Sigmoid colon (tissue), 7 donors: ENCODE results near the gene SLC23A3. TPM values are rescaled to one million over a fixed set of nuclear protein-coding genes. Genes with fewer than 3 reads are reported as not detected.

Source experiments
- DNase-seq: peaks from one replicate; pipeline ENCODE4 v3.0.0-alpha.2; 2019
- H3K27ac ChIP-seq, 4 donors: fragments of 200-600 bp; sonication (generic); one replicate each; pipeline ENCODE4 v1.5.1; 2016 to 2019; ENCODE audit warnings: mild to moderate bottlenecking in 1 of 4
- H3K27me3 ChIP-seq, 3 donors: fragments of 200-600 bp; sonication (generic); one replicate each; pipeline ENCODE4 v1.5.1; 2019; ENCODE audit warnings: mild to moderate bottlenecking in 1 of 3
- H3K36me3 ChIP-seq, 4 donors: fragments of 200-600 bp; sonication (generic); one replicate each; pipeline ENCODE4 v1.5.1; 2016 to 2019
- H3K4me1 ChIP-seq, 4 donors: fragments of 200-600 bp; sonication (generic); one replicate each; pipeline ENCODE4 v1.5.1; 2017 to 2019
- H3K4me3 ChIP-seq, 4 donors: fragments of 200-600 bp; sonication (generic); one replicate each; pipeline ENCODE4 v1.5.1; 2017 to 2019; ENCODE audit warnings: mild to moderate bottlenecking in 2 of 4, moderate library complexity in 1 of 4
- H3K9me3 ChIP-seq, 4 donors: fragments of 200-600 bp in 3 of 4; sonication (generic) in 3 of 4; one replicate each; pipeline versions ENCODE4 v1.5.1 to v1.6.1; 2013 to 2019
- EP300 ChIP-seq, 4 donors: sonication (generic); formaldehyde crosslinking; IDR thresholded peaks; one replicate each; pipeline ENCODE4 v1.6.1; 2017; ENCODE audit warnings: antibody characterized with exemption in 4 of 4
- POLR2A ChIP-seq, 2 donors: fragments of 450-650 bp; IDR thresholded peaks; one replicate each; pipeline ENCODE4 v1.6.1; 2016; ENCODE audit warnings: antibody characterized with exemption in 2 of 2, mild to moderate bottlenecking in 2 of 2, moderate library complexity in 2 of 2
- POLR2AphosphoS5 ChIP-seq, 4 donors: sonication (generic); formaldehyde crosslinking; IDR thresholded peaks; one replicate each; pipeline ENCODE4 v1.6.1; 2017; ENCODE audit warnings: antibody characterized with exemption in 4 of 4
- WGBS, 2 donors: extraction: QIAGEN DNeasy Blood & Tissue Kit; methylation state at CpG; one replicate each; pipeline ENCODE4 v1.1.7; 2013; 5-methylcytosine and 5-hydroxymethylcytosine counted together
- intact Hi-C: fragments of 100-400 bp; cut with DNase I; formaldehyde crosslinking; loops from one replicate; pipeline ENCODE4 v1.15.1; 2023
- polyA plus RNA-seq, 3 donors: library from polyadenylated mRNA; stranded (reverse); fragments of 200-250 nt; gene quantifications; one replicate each; pipeline ENCODE4 v1.2.3, GENCODE V29; 2013
- total RNA-seq, 4 donors: library from RNA; depleted of rRNA; stranded (reverse); fragments of >200 nt; gene quantifications; one replicate each; pipeline ENCODE4 v1.1.0, GENCODE V29; 2016
- TF ChIP-seq, protein P1 (sequence below), 4 experiments: fragments of 450-650 bp in 3 of 4; fragments of 200-600 bp in 1 of 4; IDR thresholded peaks; one replicate each; pipeline ENCODE4 v1.5.1; 2016 to 2019; ENCODE audit warnings: antibody characterized with exemption in 4 of 4, mild to moderate bottlenecking in 3 of 4, moderate library complexity in 2 of 4
- donor health status: healthy with polysubstance abuse.
- donor health status: Bipolar disorder and iron deficiency.
- donor health status: healthy.

The SLC23A3 gene
- total and polyA plus RNA-seq, 7 donors: 0.14 to 6.5 (median 0.99) TPM

- Histone ChIP-seq H3K36me3 (peaks cover 0 to 35% (median 22%) of the 10 kb centered on the region in 4 donors), H3K27me3 (no peaks in the 10 kb centered on the region), H3K4me3 (no peak overlapping the region), H3K9me3 (no peaks in the 10 kb centered on the region), H3K27ac (no peak overlapping the region), H3K4me1 (peaks cover 2 to 40% (median 34%) of the 10 kb centered on the region in 4 donors)
- intact Hi-C loops: no loop called here
- TF ChIP-seq POLR2AphosphoS5 (IDR thresholded peaks at IDR 0.05) (no peak), POLR2A (IDR thresholded peaks at IDR 0.05) (no peak), EP300 (IDR thresholded peaks at IDR 0.05) (no peak)
- TF ChIP-seq, protein P1, sequence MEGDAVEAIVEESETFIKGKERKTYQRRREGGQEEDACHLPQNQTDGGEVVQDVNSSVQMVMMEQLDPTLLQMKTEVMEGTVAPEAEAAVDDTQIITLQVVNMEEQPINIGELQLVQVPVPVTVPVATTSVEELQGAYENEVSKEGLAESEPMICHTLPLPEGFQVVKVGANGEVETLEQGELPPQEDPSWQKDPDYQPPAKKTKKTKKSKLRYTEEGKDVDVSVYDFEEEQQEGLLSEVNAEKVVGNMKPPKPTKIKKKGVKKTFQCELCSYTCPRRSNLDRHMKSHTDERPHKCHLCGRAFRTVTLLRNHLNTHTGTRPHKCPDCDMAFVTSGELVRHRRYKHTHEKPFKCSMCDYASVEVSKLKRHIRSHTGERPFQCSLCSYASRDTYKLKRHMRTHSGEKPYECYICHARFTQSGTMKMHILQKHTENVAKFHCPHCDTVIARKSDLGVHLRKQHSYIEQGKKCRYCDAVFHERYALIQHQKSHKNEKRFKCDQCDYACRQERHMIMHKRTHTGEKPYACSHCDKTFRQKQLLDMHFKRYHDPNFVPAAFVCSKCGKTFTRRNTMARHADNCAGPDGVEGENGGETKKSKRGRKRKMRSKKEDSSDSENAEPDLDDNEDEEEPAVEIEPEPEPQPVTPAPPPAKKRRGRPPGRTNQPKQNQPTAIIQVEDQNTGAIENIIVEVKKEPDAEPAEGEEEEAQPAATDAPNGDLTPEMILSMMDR (IDR thresholded peaks at IDR 0.05): no peak
- WGBS, 2 donors: 84 to 94% methylated on average over 3 of the region's 3 CpGs
- DNase-seq: no peak
Observed at GRCh38 chr2:219174146-219174545, 4.3 kb upstream of the SLC23A3 start.

- WGBS, 2 donors: 90 to 94% methylated on average over 6 of the region's 6 CpGs
- Histone ChIP-seq H3K9me3 (no peaks in the 10 kb centered on the region), H3K27ac (no peak overlapping the region), H3K27me3 (no peaks in the 10 kb centered on the region), H3K4me3 (no peak overlapping the region), H3K4me1 (peaks cover 2 to 33% (median 28%) of the 10 kb centered on the region in 4 donors), H3K36me3 (peaks cover 0 to 35% (median 22%) of the 10 kb centered on the region in 4 donors)
- DNase-seq: no peak
- TF ChIP-seq, protein P1 (IDR thresholded peaks at IDR 0.05): no peak
- TF ChIP-seq EP300 (IDR thresholded peaks at IDR 0.05) (no peak), POLR2AphosphoS5 (IDR thresholded peaks at IDR 0.05) (no peak), POLR2A (IDR thresholded peaks at IDR 0.05) (no peak)
- intact Hi-C loops: no loop called here
Observed at GRCh38 chr2:219173176-219173575, 3.3 kb upstream of the SLC23A3 start.

DNA sequence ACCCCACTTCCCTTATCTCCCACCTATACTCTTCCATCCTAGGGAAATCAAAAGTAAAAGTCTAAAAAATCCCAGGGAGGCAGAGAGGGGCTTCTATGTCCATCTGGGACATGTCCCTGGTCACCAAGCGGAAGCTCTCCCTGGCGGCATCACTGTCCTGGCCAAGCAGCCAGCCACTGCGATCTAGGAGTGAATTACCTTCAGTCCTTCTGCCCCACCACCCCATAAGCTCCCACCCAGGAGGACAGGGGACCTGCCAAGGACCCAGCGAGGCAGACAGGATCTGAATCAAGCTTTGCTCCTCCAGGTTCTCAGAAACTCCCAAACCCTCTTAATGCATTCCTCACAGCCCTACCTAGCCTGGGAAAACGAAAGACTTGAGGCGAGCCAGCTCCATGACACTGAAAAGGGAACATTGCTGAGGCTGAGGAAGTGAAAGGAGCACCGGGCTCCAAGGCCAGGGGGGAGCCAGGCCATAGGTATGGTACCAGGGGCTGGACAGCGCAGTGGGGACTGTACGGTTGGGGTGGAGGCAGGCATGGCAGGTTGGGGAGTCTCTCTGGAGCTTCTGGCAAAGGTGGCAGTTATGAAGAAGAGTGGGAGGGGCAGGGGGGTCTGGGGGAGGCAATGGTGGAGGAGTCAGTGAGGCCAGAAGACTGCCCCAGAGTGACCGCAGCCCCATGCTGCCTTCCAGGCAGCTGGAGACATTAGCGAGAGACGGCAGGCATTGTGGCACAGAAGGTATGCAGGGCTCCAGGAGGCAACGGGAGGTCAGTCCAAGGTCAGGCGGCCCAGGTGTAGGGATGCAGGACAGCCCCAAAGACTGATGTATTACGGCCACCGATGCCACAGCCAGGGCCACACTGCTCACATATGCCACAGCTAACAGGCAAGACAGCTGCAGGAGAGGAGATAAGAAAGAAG lies 2.7 kb upstream of the SLC23A3 start:
- intact Hi-C loops: no loop called here
- TF ChIP-seq, protein P1 (IDR thresholded peaks at IDR 0.05): no peak
- TF ChIP-seq EP300 (IDR thresholded peaks at IDR 0.05): no peak
- TF ChIP-seq POLR2AphosphoS5 (IDR thresholded peaks at IDR 0.05): no peak
- no peak for TF ChIP-seq POLR2A (IDR thresholded peaks at IDR 0.05)
- 87 to 89% methylated on average over 16 of the region's 16 CpGs for whole genome bisulfite sequencing, 2 donors
- Histone ChIP-seq H3K27me3 (no peaks in the 10 kb centered on the region), H3K4me3 (no peak overlapping the region), H3K9me3 (no peaks in the 10 kb centered on the region), H3K4me1 (peaks cover 2 to 32% (median 28%) of the 10 kb centered on the region in 4 donors), H3K36me3 (peaks cover 0 to 35% (median 22%) of the 10 kb centered on the region in 4 donors), H3K27ac (peak overlapping the region; percentile 62 to 79 (median 70))
- DNase-seq: no peak

DNA sequence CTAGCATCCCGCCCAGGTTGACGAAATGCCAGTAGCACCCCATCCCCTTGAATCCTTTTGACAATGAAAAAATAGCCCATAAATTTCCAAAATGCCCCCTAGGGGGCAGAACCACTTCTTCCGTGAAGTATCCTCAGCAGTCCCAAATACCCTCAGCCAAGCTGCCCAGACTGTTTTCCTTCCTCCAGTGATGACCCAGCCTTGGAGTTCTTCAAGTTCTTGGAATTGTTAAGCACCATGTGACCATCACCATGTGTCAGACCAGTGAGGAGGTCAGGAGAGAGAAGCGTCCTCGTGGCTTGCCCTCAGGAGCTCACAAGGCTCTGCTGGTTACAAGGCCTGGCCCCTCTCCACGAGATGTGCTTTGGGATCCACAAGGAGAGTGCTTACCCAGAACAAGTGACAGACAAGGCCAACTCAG lies 1.4 kb upstream of the SLC23A3 start:
- DNase-seq: peak; percentile 90
- WGBS, 2 donors: 45 to 60% methylated on average over 6 of the region's 6 CpGs
- Histone ChIP-seq H3K27ac (peak overlapping the region; percentile 62 to 79 (median 70)), H3K9me3 (no peaks in the 10 kb centered on the region), H3K36me3 (peaks cover 0 to 35% (median 22%) of the 10 kb centered on the region in 4 donors), H3K4me1 (peaks cover 0 to 29% (median 28%) of the 10 kb centered on the region in 4 donors), H3K4me3 (no peak overlapping the region), H3K27me3 (no peaks in the 10 kb centered on the region)
- TF ChIP-seq, protein P1 (IDR thresholded peaks at IDR 0.05): peak in 3 of 4 experiments; percentile 39 to 66 (median 53)
- TF ChIP-seq POLR2A (IDR thresholded peaks at IDR 0.05) (no peak), POLR2AphosphoS5 (IDR thresholded peaks at IDR 0.05) (peak in 2 of 4 donors; percentile 15 to 57), EP300 (IDR thresholded peaks at IDR 0.05) (no peak)
- intact Hi-C loops: no loop called here
